Gastrocnemius medialis (tissue), 4 donors: ENCODE data around the gene USH1C. TPM values are rescaled to one million over a fixed set of nuclear protein-coding genes. Genes with fewer than 3 reads are reported as not detected.

Experiments used
- ATAC-seq, 2 donors: fragments of 150-250 bp; one replicate each; pipeline ENCODE4 v1.9.1; 2016
- DNase-seq, 2 donors: peaks; one replicate each; pipeline ENCODE4 v3.0.0-alpha.2; 2019
- H3K27ac ChIP-seq, 4 donors: fragments of 200-600 bp; sonication (generic); 1 replicate in 1 of 4; 2 replicates in 3 of 4; pipeline ENCODE4 v1.5.1; 2016 to 2018; ENCODE audit warnings: mild to moderate bottlenecking in 2 of 4, moderate library complexity in 1 of 4
- H3K27me3 ChIP-seq, 3 donors: fragments of 200-600 bp; sonication (generic) in 2 of 3; 1 replicate in 1 of 3; 2 replicates in 2 of 3; pipeline versions ENCODE4 v1.5.1 to v1.6.0; 2016 to 2019; ENCODE audit warnings: mild to moderate bottlenecking in 1 of 3, moderate library complexity in 1 of 3
- H3K36me3 ChIP-seq, 2 donors: fragments of 200-600 bp; sonication (generic) in 1 of 2; one replicate each; pipeline ENCODE4 v1.5.1; 2017 to 2018
- H3K4me1 ChIP-seq, 2 donors: fragments of 200-600 bp; sonication (generic) in 1 of 2; one replicate each; pipeline ENCODE4 v1.5.1; 2016 to 2017; ENCODE audit warnings: mild to moderate bottlenecking in 2 of 2
- H3K4me3 ChIP-seq, 4 donors: fragments of 200-600 bp; sonication (generic) in 3 of 4; 1 replicate in 1 of 4; 2 replicates in 3 of 4; pipeline ENCODE4 v1.5.1; 2016 to 2019; ENCODE audit warnings: mild to moderate bottlenecking in 2 of 4
- H3K9me3 ChIP-seq, 3 donors: fragments of 200-600 bp; sonication (generic) in 2 of 3; 1 replicate in 1 of 3; 2 replicates in 2 of 3; pipeline ENCODE4 v1.5.1; 2016 to 2019
- CTCF ChIP-seq, 5 experiments: fragments of 450-650 bp in 3 of 5; fragments of 200-600 bp in 2 of 5; sonication (generic) in 2 of 5; IDR thresholded peaks in 4 of 5; conservative IDR thresholded peaks in 1 of 5; 1 replicate in 4 of 5; 2 replicates in 1 of 5; pipeline ENCODE4 v1.5.1; 2016 to 2019; ENCODE audit warnings: antibody characterized with exemption in 5 of 5, mild to moderate bottlenecking in 3 of 5, moderate library complexity in 3 of 5
- POLR2A ChIP-seq, 2 donors: fragments of 450-650 bp; IDR thresholded peaks; one replicate each; pipeline ENCODE4 v1.6.1; 2017; ENCODE audit warnings: antibody characterized with exemption in 2 of 2, mild to moderate bottlenecking in 2 of 2, moderate library complexity in 2 of 2
- in situ Hi-C, 4 donors: fragments of 200-750 bp; cut with MboI; loops; one replicate each; pipeline versions ENCODE4 v1.15.0 to v1.8.0; 2017; ENCODE audit warnings: low sequenced_read_pairs in 4 of 4
- intact Hi-C: fragments of 100-400 bp; cut with DNase I; formaldehyde crosslinking; loops from one replicate; pipeline ENCODE4 v1.15.1; 2023; ENCODE audit warnings: low total_unique reads
- total RNA-seq, 4 donors: library from RNA; depleted of rRNA; stranded (reverse); fragments of >200 nt; gene quantifications; one replicate each; pipeline versions ENCODE4 v1.1.0 to v1.2.3, GENCODE V29; 2016

USH1C gene
- total RNA-seq, 4 donors from 2014 or later, result 0.78 TPM; not detected in 3

GRCh38 chr11:17547051-17547577, 2.9 kb upstream of the USH1C start, which contains the start of gene OTOG:
TSS of gene OTOG (plus strand) at chr11:17547259. CDS start at chr11:17547373, 114 bp downstream.
- Histone ChIP-seq H3K9me3 (no peaks in the 10 kb centered on the region), H3K27ac (no peak within 1 kb of the TSS), H3K36me3 (no peaks in the 10 kb centered on the region), H3K27me3 (peaks cover 0 to 15% (median 12%) of the 10 kb centered on the region in 3 donors), H3K4me3 (no peak within 1 kb of the TSS), H3K4me1 (no peaks in the 10 kb centered on the region)
- in situ Hi-C loops, result no loop called here
- DNase-seq (no peak), ATAC-seq (no peak)
- TF ChIP-seq CTCF (IDR thresholded peaks at IDR 0.05 in 4 of 5, conservative IDR thresholded peaks at IDR 0.05 in 1 of 5) (no peak), POLR2A (IDR thresholded peaks at IDR 0.05) (no peak)
- intact Hi-C loops, result no loop called here

DNA sequence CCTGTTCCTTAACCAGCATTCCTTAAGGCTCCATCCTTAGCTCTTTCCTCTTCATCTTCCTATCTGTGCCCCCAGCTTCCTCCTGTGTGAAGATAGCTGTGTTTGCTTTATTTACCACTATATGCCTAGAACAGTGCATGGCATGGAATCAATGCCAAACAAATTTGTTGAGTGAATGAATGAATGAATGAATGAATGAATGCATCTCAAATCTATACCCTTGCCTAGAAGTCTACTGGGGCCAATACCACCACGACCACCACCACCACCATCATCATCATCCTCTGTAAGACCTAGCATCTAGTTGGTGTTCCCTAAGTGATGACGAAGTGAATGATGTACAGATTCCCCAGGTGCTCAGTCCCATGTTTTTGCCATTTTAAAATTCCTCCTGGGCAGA, 2.0 kb upstream of the USH1C start:
- H3K4me1 ChIP-seq, result no peaks in the 10 kb centered on the region
- no peak overlapping the region for H3K27ac ChIP-seq
- in situ Hi-C loops, result no loop called here
- DNase-seq (no peak), ATAC-seq (no peak)
- intact Hi-C loops, result no loop called here
- TF ChIP-seq CTCF (IDR thresholded peaks at IDR 0.05 in 4 of 5, conservative IDR thresholded peaks at IDR 0.05 in 1 of 5) (no peak), POLR2A (IDR thresholded peaks at IDR 0.05) (no peak)
- H3K36me3 ChIP-seq, result no peaks in the 10 kb centered on the region
- H3K4me3 ChIP-seq, result no peak overlapping the region
- no peaks in the 10 kb centered on the region for H3K9me3 ChIP-seq
- peaks cover 0 to 15% (median 12%) of the 10 kb centered on the region in 3 donors for H3K27me3 ChIP-seq

GRCh38 chr11:17543574-17544180, 539 bp downstream of the USH1C start:
- in situ Hi-C loops (no loop called here), intact Hi-C loops (no loop called here)
- Histone ChIP-seq H3K27ac (no peak overlapping the region), H3K9me3 (no peaks in the 10 kb centered on the region), H3K36me3 (no peaks in the 10 kb centered on the region), H3K27me3 (peaks cover 0 to 12% (median 9%) of the 10 kb centered on the region in 3 donors), H3K4me1 (no peaks in the 10 kb centered on the region), H3K4me3 (peak overlapping the region in 1 of 4 donors; percentile 21)
- ATAC-seq (peak in 1 of 2 donors; percentile 11), DNase-seq (no peak)
- no peak for TF ChIP-seq CTCF (IDR thresholded peaks at IDR 0.05 in 4 of 5, conservative IDR thresholded peaks at IDR 0.05 in 1 of 5)
- TF ChIP-seq POLR2A (IDR thresholded peaks at IDR 0.05), result no peak

GRCh38 chr11:17543041-17543440, 1.2 kb downstream of the USH1C start:
- H3K27ac ChIP-seq, result no peak overlapping the region
- no peaks in the 10 kb centered on the region for H3K9me3 ChIP-seq
- ATAC-seq (no peak), DNase-seq (no peak)
- peaks cover 0 to 11% (median 9%) of the 10 kb centered on the region in 3 donors for H3K27me3 ChIP-seq
- H3K36me3 ChIP-seq, result no peaks in the 10 kb centered on the region
- no peaks in the 10 kb centered on the region for H3K4me1 ChIP-seq
- intact Hi-C loops, result no loop called here
- in situ Hi-C loops, result no loop called here
- TF ChIP-seq POLR2A (IDR thresholded peaks at IDR 0.05), result no peak
- TF ChIP-seq CTCF (IDR thresholded peaks at IDR 0.05 in 4 of 5, conservative IDR thresholded peaks at IDR 0.05 in 1 of 5), result no peak
- no peak overlapping the region for H3K4me3 ChIP-seq
